Ishikawa (cell line): ENCODE results near the gene PLA1A.

Experiments used
- CEBPB ChIP-seq: IDR thresholded peaks from 2 replicates; pipeline ENCODE4 v1.6.1; 2012
- CREB1 ChIP-seq: IDR thresholded peaks from 2 replicates; pipeline ENCODE4 v1.6.1; 2012; ENCODE audit warnings: low read depth
- EGR1 ChIP-seq: IDR thresholded peaks from 2 replicates; pipeline ENCODE4 v1.6.1; 2012
- EP300 ChIP-seq: IDR thresholded peaks from 2 replicates; pipeline ENCODE4 v1.6.1; 2012; ENCODE audit warnings: borderline replicate concordance
- FOXM1 ChIP-seq: IDR thresholded peaks from 2 replicates; pipeline ENCODE4 v1.6.1; 2012; ENCODE audit warnings: low read depth, borderline replicate concordance
- MAX ChIP-seq: IDR thresholded peaks from 2 replicates; pipeline ENCODE4 v1.6.1; 2012
- RAD21 ChIP-seq: IDR thresholded peaks from 2 replicates; pipeline ENCODE4 v1.6.1; 2012; ENCODE audit warnings: low read depth
- REST ChIP-seq: IDR thresholded peaks from 2 replicates; pipeline ENCODE4 v1.6.1; 2012; ENCODE audit warnings: low read depth, mild to moderate bottlenecking
- TAF1 ChIP-seq: IDR thresholded peaks from 2 replicates; pipeline ENCODE4 v1.6.1; 2012; ENCODE audit warnings: low read depth, mild to moderate bottlenecking
- TCF12 ChIP-seq: IDR thresholded peaks from 2 replicates; pipeline ENCODE4 v1.6.1; 2012; ENCODE audit warnings: low read depth
- USF1 ChIP-seq: IDR thresholded peaks from 2 replicates; pipeline ENCODE4 v1.6.1; 2012
- YY1 ChIP-seq: IDR thresholded peaks from 2 replicates; pipeline ENCODE4 v1.6.1; 2012; ENCODE audit warnings: low read depth

- TF ChIP-seq MAX (no peak), CEBPB (no peak), CREB1 (no peak), YY1 (no peak), RAD21 (no peak), REST (no peak), USF1 (no peak), TAF1 (no peak), EGR1 (no peak), EP300 (no peak), TCF12 (no peak), FOXM1 (no peak)
These were observed 18.4 kb downstream of the PLA1A start for GRCh38 chr3:119616056-119616455.
